ENCODE measurements around the gene COPG1.
"Not testable (repeated sequence)": the region's sequence is repeated elsewhere in the genome, so short reads cannot be mapped to it uniquely, and the experiment has no call there.

The COPG1 gene

GRCh38 chr3:129249284-129250065 is at the start of gene COPG1:
COPG1 (plus strand) TSS chr3:129249606; CDS start chr3:129249710, 104 bp downstream.
- DNase-seq, result peak; percentile 91 to 92

- no peak for DNase-seq
These were observed 44.9 kb upstream of the COPG1 start for GRCh38 chr3:129204473-129204872.

- DNase-seq, result no peak
These were observed 44.1 kb upstream of the COPG1 start for GRCh38 chr3:129205109-129205832.

- no peak for DNase-seq
These were observed 41.9 kb upstream of the COPG1 start for GRCh38 chr3:129207479-129207878.

- no peak for DNase-seq
These were observed 38.1 kb upstream of the COPG1 start for GRCh38 chr3:129211345-129211744.

GRCh38 chr3:129211772-129212171 is 37.6 kb upstream of the COPG1 start:
- DNase-seq, result peak in 1 of 2 donors; percentile 30

- no peak for DNase-seq
These were observed 36.2 kb upstream of the COPG1 start for GRCh38 chr3:129213238-129213637.

GRCh38 chr3:129218742-129219141 is 30.7 kb upstream of the COPG1 start:
- DNase-seq, result no peak

GRCh38 chr3:129224387-129224786 is 25.0 kb upstream of the COPG1 start:
- DNase-seq, result not testable (repeated sequence)

GRCh38 chr3:129224984-129225393 is 24.4 kb upstream of the COPG1 start:
- peak; percentile 7 to 63 for DNase-seq

- DNase-seq, result peak in 1 of 2 donors; percentile 61
These were observed 23.0 kb upstream of the COPG1 start for GRCh38 chr3:129226374-129226773.

- DNase-seq, result no peak
These were observed 20.4 kb upstream of the COPG1 start for GRCh38 chr3:129228891-129229585.

GRCh38 chr3:129230311-129231019 is 18.9 kb upstream of the COPG1 start:
- DNase-seq, result peak in 1 of 2 donors; percentile 66

GRCh38 chr3:129231331-129232119 is 17.9 kb upstream of the COPG1 start:
- no peak for DNase-seq

- DNase-seq, result peak; percentile 28 to 87
These were observed 15.9 kb upstream of the COPG1 start for GRCh38 chr3:129233538-129233937.

GRCh38 chr3:129234441-129234840 is 15.0 kb upstream of the COPG1 start:
- no peak for DNase-seq

- no peak for DNase-seq
These were observed 14.0 kb upstream of the COPG1 start for GRCh38 chr3:129235344-129235917.

GRCh38 chr3:129238945-129239705 is 10.3 kb upstream of the COPG1 start:
- peak; percentile 24 to 60 for DNase-seq

- DNase-seq, result no peak
These were observed 9.4 kb upstream of the COPG1 start for GRCh38 chr3:129239991-129240390.

GRCh38 chr3:129240436-129240835 is 9.0 kb upstream of the COPG1 start:
- peak in 1 of 2 donors; percentile 24 for DNase-seq

GRCh38 chr3:129245141-129245540 is 4.3 kb upstream of the COPG1 start:
- DNase-seq, result no peak

All from CD4-positive, alpha-beta T cell treated with Interleukin-1 beta for 1 hour (primary cell).